Esophagus (tissue), 2 donors: ENCODE data around the gene BLOC1S6. TPM values are rescaled to one million over a fixed set of nuclear protein-coding genes. Genes with fewer than 3 reads are reported as not detected.
"Not testable (repeated sequence)": the region's sequence is repeated elsewhere in the genome, so short reads cannot be mapped to it uniquely, and the experiment has no call there.

Experiments used
- H3K27ac ChIP-seq, 2 donors: one replicate each; pipeline ENCODE4 v1.5.1; 2013; ENCODE audit warnings: low read depth in 2 of 2, mild to moderate bottlenecking in 2 of 2, inconsistent platforms in 1 of 2, low read length in 1 of 2, moderate library complexity in 1 of 2
- H3K27me3 ChIP-seq, 2 donors: one replicate each; pipeline ENCODE4 v1.6.1; 2013; ENCODE audit warnings: low read length in 2 of 2, control low read depth in 1 of 2, mild to moderate bottlenecking in 1 of 2; ENCODE audit not compliant: insufficient read depth in 2 of 2, control insufficient read depth in 1 of 2
- H3K36me3 ChIP-seq, 2 donors: one replicate each; pipeline ENCODE4 v1.6.1; 2013; ENCODE audit warnings: low read length in 1 of 2; ENCODE audit not compliant: control insufficient read depth in 2 of 2, insufficient read depth in 2 of 2
- H3K4me1 ChIP-seq, 2 donors: one replicate each; pipeline ENCODE4 v1.6.1; 2013; ENCODE audit warnings: low read length in 1 of 2; ENCODE audit not compliant: control insufficient read depth in 2 of 2, insufficient read depth in 2 of 2
- H3K4me3 ChIP-seq, 2 donors: one replicate each; pipeline ENCODE4 v1.5.1; 2013; ENCODE audit warnings: low read length in 2 of 2, mild to moderate bottlenecking in 2 of 2, low read depth in 1 of 2, moderate library complexity in 1 of 2
- H3K9me3 ChIP-seq, 2 donors: one replicate each; pipeline ENCODE4 v1.6.1; 2013; ENCODE audit warnings: mild to moderate bottlenecking in 2 of 2, low read depth in 1 of 2, low read length in 1 of 2, moderate library complexity in 1 of 2; ENCODE audit not compliant: control insufficient read depth in 2 of 2, insufficient read depth in 1 of 2
- WGBS, 2 donors: extraction: QIAGEN DNeasy Blood & Tissue Kit; methylation state at CpG; one replicate each; pipeline ENCODE4 v1.1.7; 2013; 5-methylcytosine and 5-hydroxymethylcytosine counted together
- polyA plus RNA-seq, 2 donors: library from polyadenylated mRNA; stranded (reverse); fragments of 200-250 nt; gene quantifications; one replicate each; pipeline ENCODE4 v1.2.3, GENCODE V29; 2013
- donor health status: healthy with polysubstance abuse.
- donor health status: Bipolar disorder and iron deficiency.

BLOC1S6 gene
- polyA plus RNA-seq, 2 donors, result 6.5 to 11.1 TPM

- Histone ChIP-seq H3K4me3 (no peak overlapping the region), H3K27ac (peak overlapping the region; percentile 69 to 83)
- 54 to 70% methylated on average over 4 of the region's 4 CpGs for WGBS, 2 donors
Observed at GRCh38 chr15:45648521-45649200, 61.5 kb downstream of the BLOC1S6 start.

DNA sequence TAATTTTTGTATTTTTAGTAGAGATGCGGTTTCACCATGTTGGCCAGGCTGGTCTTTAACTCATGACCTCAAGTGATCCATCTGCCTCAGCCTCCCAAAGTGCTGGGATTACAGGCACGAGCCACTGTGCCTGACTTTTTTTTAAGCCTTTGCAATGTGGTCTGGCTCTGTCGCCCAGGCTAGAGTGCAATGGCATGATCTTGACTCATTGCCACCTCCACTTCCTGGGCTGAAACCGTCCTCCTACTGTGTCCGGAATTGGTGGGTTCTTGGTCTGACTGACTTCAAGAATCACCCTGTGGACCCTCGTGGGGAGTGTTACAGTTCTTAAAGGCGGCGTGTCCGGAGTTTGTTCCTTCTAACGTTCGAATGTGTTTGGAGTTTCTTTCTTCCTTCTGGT lies 62.8 kb downstream of the BLOC1S6 start:
- H3K4me1 ChIP-seq, result peaks cover 7 to 14% of the 10 kb centered on the region in 2 donors
- not testable (repeated sequence) for H3K4me3 ChIP-seq, H3K27me3 ChIP-seq, H3K9me3 ChIP-seq, H3K36me3 ChIP-seq, H3K27ac ChIP-seq
- 84 to 85% methylated on average over 11 of the region's 11 CpGs for WGBS, 2 donors

More at GRCh38 chr15:45648521-45649200, 61.5 kb downstream of the BLOC1S6 start:
- Histone ChIP-seq H3K9me3 (no peaks in the 10 kb centered on the region), H3K36me3 (peaks cover 0 to 4% of the 10 kb centered on the region in 2 donors), H3K27me3 (no peaks in the 10 kb centered on the region), H3K4me1 (peaks cover 7 to 14% of the 10 kb centered on the region in 2 donors)

GRCh38 chr15:45650889-45651525 lies 63.8 kb downstream of the BLOC1S6 start:
- H3K4me3 ChIP-seq, result no peak overlapping the region
- H3K27me3 ChIP-seq, result no peaks in the 10 kb centered on the region
- H3K36me3 ChIP-seq, result peaks cover 0 to 4% of the 10 kb centered on the region in 2 donors
- no peaks in the 10 kb centered on the region for H3K9me3 ChIP-seq
- no peak overlapping the region for H3K27ac ChIP-seq
- peaks cover 4 to 11% of the 10 kb centered on the region in 2 donors for H3K4me1 ChIP-seq
- 96 to 97% methylated on average over 35 of the region's 35 CpGs for whole genome bisulfite sequencing, 2 donors

DNA sequence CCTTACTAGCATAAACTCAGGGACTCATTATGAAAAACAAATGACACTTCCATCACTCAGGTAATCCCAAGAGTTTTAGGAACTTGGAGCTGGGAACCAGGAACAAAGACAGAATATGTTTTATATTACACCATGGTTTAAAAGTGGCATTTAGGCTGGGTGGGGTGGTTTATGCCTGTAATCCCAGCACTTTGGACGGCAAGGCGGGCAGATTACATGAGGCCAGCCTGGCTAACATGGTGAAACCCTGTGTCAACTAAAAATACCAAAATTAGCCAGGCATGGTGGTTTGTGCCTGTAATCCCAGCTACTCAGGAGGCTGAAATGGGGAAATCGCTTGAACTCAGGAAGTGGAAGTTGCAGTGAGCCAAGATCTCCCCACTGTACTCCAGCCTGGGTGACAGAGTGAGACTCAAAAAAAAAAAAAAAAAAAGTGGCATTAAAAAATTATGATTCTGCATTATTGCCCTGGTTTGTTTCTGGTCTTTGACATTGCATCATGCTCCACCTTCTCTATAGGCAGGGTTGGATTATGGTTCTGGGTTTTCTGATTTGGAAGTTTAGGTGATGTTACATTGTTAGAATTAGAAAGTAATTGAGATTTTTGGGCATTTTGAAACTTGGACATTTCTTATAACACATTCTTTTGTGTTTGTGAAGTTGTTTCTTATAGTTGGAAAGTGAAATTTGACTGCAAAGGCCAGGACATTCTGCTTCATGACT lies 66.7 kb downstream of the BLOC1S6 start:
- Histone ChIP-seq H3K9me3 (no peaks in the 10 kb centered on the region), H3K36me3 (peaks cover 0 to 10% of the 10 kb centered on the region in 2 donors), H3K27ac (peak overlapping the region; percentile 34 to 70), H3K4me1 (peaks cover 0 to 9% of the 10 kb centered on the region in 2 donors), H3K27me3 (no peaks in the 10 kb centered on the region), H3K4me3 (no peak overlapping the region)
- 73 to 74% methylated on average over 3 of the region's 3 CpGs for WGBS, 2 donors

- no peaks in the 10 kb centered on the region for H3K27me3 ChIP-seq
- H3K27ac ChIP-seq, result no peak overlapping the region
- 87 to 93% methylated on average over 6 of the region's 6 CpGs for WGBS, 2 donors
- H3K36me3 ChIP-seq, result peaks cover 0 to 10% of the 10 kb centered on the region in 2 donors
- H3K4me1 ChIP-seq, result peaks cover 2 to 13% of the 10 kb centered on the region in 2 donors
- no peaks in the 10 kb centered on the region for H3K9me3 ChIP-seq
- H3K4me3 ChIP-seq, result no peak overlapping the region
Observed at GRCh38 chr15:45654749-45655148, 67.6 kb downstream of the BLOC1S6 start.

GRCh38 chr15:45657254-45657653 lies 70.1 kb downstream of the BLOC1S6 start:
- H3K27ac ChIP-seq, result no peak overlapping the region
- peaks cover 0 to 12% of the 10 kb centered on the region in 2 donors for H3K36me3 ChIP-seq
- H3K9me3 ChIP-seq, result no peaks in the 10 kb centered on the region
- no peak overlapping the region for H3K4me3 ChIP-seq
- peaks cover 5 to 14% of the 10 kb centered on the region in 2 donors for H3K4me1 ChIP-seq
- H3K27me3 ChIP-seq, result no peaks in the 10 kb centered on the region
- 85 to 87% methylated on average over 2 of the region's 2 CpGs for WGBS, 2 donors

DNA sequence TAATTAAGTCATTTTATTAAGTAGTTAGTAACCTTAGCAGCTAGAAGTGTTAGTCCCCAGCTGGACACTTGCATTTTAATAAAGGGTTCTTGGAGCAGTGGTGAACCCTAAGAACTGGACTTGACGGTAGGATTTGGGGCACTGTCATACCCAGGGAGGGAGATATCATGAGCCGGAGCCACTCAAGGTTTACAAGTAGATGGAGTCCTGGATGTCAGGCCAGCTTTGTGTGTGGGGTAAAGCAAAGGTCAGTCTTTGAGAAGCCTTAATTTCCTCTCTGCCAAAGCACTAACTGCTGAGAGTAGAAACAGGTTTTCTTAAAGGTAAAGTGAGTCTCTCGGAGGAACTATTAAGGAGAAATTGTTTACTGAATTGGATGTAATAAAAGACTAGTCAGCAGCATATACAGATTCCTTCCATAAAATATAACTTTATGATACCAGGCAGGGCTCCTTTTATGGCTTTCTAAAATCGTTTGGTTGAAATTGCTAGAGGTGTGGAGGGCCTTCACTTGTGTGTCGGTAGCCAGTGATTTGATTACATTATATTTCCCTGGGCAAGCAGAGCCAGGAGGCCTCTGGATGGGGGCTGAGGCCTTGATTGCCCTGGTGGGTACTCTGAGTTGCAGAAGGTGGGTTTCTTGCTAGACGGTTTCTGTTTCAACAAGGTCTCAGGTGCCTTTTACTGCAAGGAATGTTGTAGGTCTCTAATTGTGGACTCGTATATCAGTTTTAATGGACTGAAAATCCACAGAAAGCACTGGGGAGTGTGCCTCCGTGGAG lies 70.8 kb downstream of the BLOC1S6 start:
- Histone ChIP-seq H3K4me1 (peaks cover 5 to 14% of the 10 kb centered on the region in 2 donors), H3K9me3 (no peaks in the 10 kb centered on the region), H3K4me3 (no peak overlapping the region), H3K36me3 (peaks cover 3 to 17% of the 10 kb centered on the region in 2 donors), H3K27me3 (no peaks in the 10 kb centered on the region), H3K27ac (no peak overlapping the region)
- WGBS, 2 donors, result 76 to 93% methylated on average over 8 of the region's 8 CpGs
